ENCODE measurements around the gene OPCML.

OPCML gene

GRCh38 chr11:132846075-132846474 lies 686.2 kb downstream of the OPCML start:
- Histone ChIP-seq H3K36me3 (ENCODE audit: insufficient read depth, low read length) (no peaks in the 10 kb centered on the region), H3K4me3 (ENCODE audit: low read length, poor library complexity, severe bottlenecking) (no peak overlapping the region), H3K9ac (ENCODE audit: low read depth, low read length, poor library complexity, severe bottlenecking) (no peak overlapping the region), H3K9me2 (replicated peaks; ENCODE audit: low read depth, low read length) (no peaks in the 10 kb centered on the region), H3K79me2 (ENCODE audit: insufficient read depth, low read length) (no peaks in the 10 kb centered on the region), H3K9me3 (ENCODE audit: insufficient read depth, low read depth, low read length) (no peaks in the 10 kb centered on the region; the same call in 1 of the 2 replicates), H3F3A (ENCODE audit: low read depth) (no peaks in the 10 kb centered on the region), H4K20me1 (ENCODE audit: insufficient read depth, low read length, poor library complexity, severe bottlenecking) (no peaks in the 10 kb centered on the region), H3K4me1 (ENCODE audit: insufficient read depth, low read length, poor library complexity, severe bottlenecking) (no peaks in the 10 kb centered on the region), H3K27me3 (ENCODE audit: insufficient read depth, low read length, poor library complexity, severe bottlenecking) (no peaks in the 10 kb centered on the region), H2AFZ (ENCODE audit: low read length) (no peak overlapping the region), H3K4me2 (ENCODE audit: low read depth, low read length, poor library complexity, severe bottlenecking) (no peak overlapping the region)
- TF ChIP-seq CTCF (conservative IDR thresholded peaks at IDR 0.05; ENCODE audit: low read length), result no peak
- TF ChIP-seq EZH2phosphoT487 (IDR thresholded peaks at IDR 0.05; ENCODE audit: borderline replicate concordance), result no peak

GRCh38 chr11:132844956-132845696 lies 687.2 kb downstream of the OPCML start:
- Histone ChIP-seq H3K36me3 (ENCODE audit: insufficient read depth, low read length) (no peaks in the 10 kb centered on the region), H3K4me2 (ENCODE audit: low read depth, low read length, poor library complexity, severe bottlenecking) (no peak overlapping the region), H3K9me3 (ENCODE audit: insufficient read depth, low read depth, low read length) (no peaks in the 10 kb centered on the region; the same call in 1 of the 2 replicates), H4K20me1 (ENCODE audit: insufficient read depth, low read length, poor library complexity, severe bottlenecking) (no peaks in the 10 kb centered on the region), H3K9ac (ENCODE audit: low read depth, low read length, poor library complexity, severe bottlenecking) (no peak overlapping the region), H2AFZ (ENCODE audit: low read length) (no peak overlapping the region), H3K9me2 (replicated peaks; ENCODE audit: low read depth, low read length) (no peaks in the 10 kb centered on the region), H3K79me2 (ENCODE audit: insufficient read depth, low read length) (no peaks in the 10 kb centered on the region), H3K4me1 (ENCODE audit: insufficient read depth, low read length, poor library complexity, severe bottlenecking) (no peaks in the 10 kb centered on the region), H3F3A (ENCODE audit: low read depth) (no peaks in the 10 kb centered on the region), H3K4me3 (ENCODE audit: low read length, poor library complexity, severe bottlenecking) (no peak overlapping the region), H3K27me3 (ENCODE audit: insufficient read depth, low read length, poor library complexity, severe bottlenecking) (no peaks in the 10 kb centered on the region)
- no peak for TF ChIP-seq EZH2phosphoT487 (IDR thresholded peaks at IDR 0.05; ENCODE audit: borderline replicate concordance)
- no peak for TF ChIP-seq CTCF (conservative IDR thresholded peaks at IDR 0.05; ENCODE audit: low read length)

GRCh38 chr11:132840660-132841059 lies 691.6 kb downstream of the OPCML start:
- no peaks in the 10 kb centered on the region for H3K4me1 ChIP-seq (ENCODE audit: insufficient read depth, low read length, poor library complexity, severe bottlenecking)
- no peak overlapping the region for H3K9ac ChIP-seq (ENCODE audit: low read depth, low read length, poor library complexity, severe bottlenecking)
- no peaks in the 10 kb centered on the region; the same call in 1 of the 2 replicates for H3K9me3 ChIP-seq (ENCODE audit: insufficient read depth, low read depth, low read length)
- no peaks in the 10 kb centered on the region for H3K79me2 ChIP-seq (ENCODE audit: insufficient read depth, low read length)
- H4K20me1 ChIP-seq (ENCODE audit: insufficient read depth, low read length, poor library complexity, severe bottlenecking), result no peaks in the 10 kb centered on the region
- no peaks in the 10 kb centered on the region for H3K27me3 ChIP-seq (ENCODE audit: insufficient read depth, low read length, poor library complexity, severe bottlenecking)
- no peak for TF ChIP-seq EZH2phosphoT487 (IDR thresholded peaks at IDR 0.05; ENCODE audit: borderline replicate concordance)
- no peak for TF ChIP-seq CTCF (conservative IDR thresholded peaks at IDR 0.05; ENCODE audit: low read length)
- H3F3A ChIP-seq (ENCODE audit: low read depth), result no peaks in the 10 kb centered on the region
- H3K9me2 ChIP-seq (replicated peaks; ENCODE audit: low read depth, low read length), result no peaks in the 10 kb centered on the region
- no peaks in the 10 kb centered on the region for H3K36me3 ChIP-seq (ENCODE audit: insufficient read depth, low read length)
- H3K4me2 ChIP-seq (ENCODE audit: low read depth, low read length, poor library complexity, severe bottlenecking), result no peak overlapping the region
- no peak overlapping the region for H3K4me3 ChIP-seq (ENCODE audit: low read length, poor library complexity, severe bottlenecking)
- H2AFZ ChIP-seq (ENCODE audit: low read length), result no peak overlapping the region
